ENCODE results near the gene SCAPER. TPM values are rescaled to one million over a fixed set of nuclear protein-coding genes. Genes with fewer than 3 reads are reported as not detected.
A peak's percentile ranks its signal among the peaks of the same experiment; 100 is the strongest.

Gene SCAPER
- total RNA-seq, 6 donors from 2014 or later, result 14.4 to 67.1 (median 27.6) TPM

- no peak for TF ChIP-seq CTCF (IDR thresholded peaks at IDR 0.05)
- TF ChIP-seq POLR2A (IDR thresholded peaks at IDR 0.05), result no peak
- no peak for TF ChIP-seq POLR2AphosphoS5 (IDR thresholded peaks at IDR 0.05)
- TF ChIP-seq EP300 (IDR thresholded peaks at IDR 0.05), result no peak
- H3K27me3 ChIP-seq, result no peaks in the 10 kb centered on the region
- no peaks in the 10 kb centered on the region for H3K9me3 ChIP-seq
- peaks cover 0 to 13% (median 3%) of the 10 kb centered on the region in 4 donors for H3K36me3 ChIP-seq
- H3K27ac ChIP-seq, result no peak overlapping the region
- ATAC-seq (ENCODE audit: low FRiP score in 2 of 2), result no peak
- H3K4me3 ChIP-seq, result no peak overlapping the region
- H3K4me1 ChIP-seq, result peaks cover 0 to 6% (median 0%) of the 10 kb centered on the region in 4 donors
- no peak for DNase-seq
- 69 to 75% methylated on average over 1 of the region's 1 CpG for WGBS, 2 donors
These were observed 503.9 kb downstream of the SCAPER start for GRCh38 chr15:76401285-76401684.

DNA sequence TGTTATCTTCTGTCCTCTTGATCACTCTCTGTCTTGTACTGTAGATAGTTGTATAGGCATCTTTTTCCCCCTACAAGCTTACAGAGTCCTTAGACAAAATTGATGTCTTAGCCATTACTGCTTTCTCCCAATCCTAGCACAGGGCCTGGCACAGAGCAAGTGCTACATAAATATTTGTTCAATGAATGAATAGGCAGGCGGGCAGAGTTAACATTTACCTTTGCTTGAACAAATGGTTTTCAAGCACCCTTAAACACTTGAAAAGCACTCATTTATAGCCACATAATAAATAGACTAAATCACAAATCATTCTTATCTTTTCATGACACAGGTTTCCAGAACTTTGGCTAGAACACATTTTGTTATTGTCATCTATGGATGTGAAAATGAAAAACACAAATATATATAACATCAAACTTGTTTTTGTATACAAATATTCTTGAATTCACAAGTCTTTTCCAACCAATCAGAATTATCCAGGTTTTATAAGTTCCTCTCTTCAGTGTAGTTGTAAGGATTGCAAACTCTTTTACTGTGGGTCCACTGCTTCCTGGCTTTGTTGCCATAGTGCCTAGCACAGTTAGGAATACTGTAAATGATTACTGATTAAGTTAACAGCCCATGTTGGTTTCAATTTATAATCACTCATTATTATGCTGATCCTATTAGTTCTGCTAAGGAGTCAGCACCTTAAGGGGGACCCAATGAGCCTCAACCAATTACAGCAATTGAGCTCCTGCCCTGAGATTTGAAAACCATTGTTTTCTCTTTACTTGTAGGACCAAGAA lies 506.6 kb downstream of the SCAPER start:
- peaks cover 0 to 7% (median 3%) of the 10 kb centered on the region in 4 donors for H3K36me3 ChIP-seq
- no peak overlapping the region for H3K27ac ChIP-seq
- TF ChIP-seq CTCF (IDR thresholded peaks at IDR 0.05) (no peak), POLR2AphosphoS5 (IDR thresholded peaks at IDR 0.05) (no peak), POLR2A (IDR thresholded peaks at IDR 0.05) (no peak), EP300 (IDR thresholded peaks at IDR 0.05) (no peak)
- H3K4me3 ChIP-seq, result no peak overlapping the region
- ATAC-seq (ENCODE audit: low FRiP score in 2 of 2) (peak; percentile 36 to 83), DNase-seq (peak in 1 of 2 donors; percentile 36)
- WGBS, 2 donors, result 57 to 71% methylated on average over 1 of the region's 1 CpG
- no peaks in the 10 kb centered on the region for H3K9me3 ChIP-seq
- peaks cover 0 to 6% (median 0%) of the 10 kb centered on the region in 4 donors for H3K4me1 ChIP-seq
- H3K27me3 ChIP-seq, result no peaks in the 10 kb centered on the region

DNA sequence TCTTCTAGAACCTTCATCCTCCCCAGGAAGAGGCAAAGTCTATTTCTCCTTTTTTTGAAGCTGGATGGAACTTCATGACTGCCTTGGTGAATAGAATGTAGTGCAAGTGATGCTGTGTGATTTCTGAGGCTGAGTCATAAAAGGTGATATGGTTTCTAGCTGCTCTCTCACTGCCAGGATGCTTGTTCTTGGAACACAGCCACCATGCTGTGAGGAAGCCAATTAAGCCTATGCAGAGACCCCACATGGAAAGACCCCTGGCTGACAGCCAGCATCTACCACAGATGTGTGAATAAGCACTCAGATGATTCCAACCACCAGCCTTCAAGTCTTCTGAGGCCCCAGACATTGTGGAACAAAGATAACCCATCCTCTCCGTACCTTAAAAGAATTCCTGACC lies 511.5 kb downstream of the SCAPER start:
- H3K27ac ChIP-seq, result no peak overlapping the region
- 84 to 92% methylated on average over 1 of the region's 1 CpG for WGBS, 2 donors
- TF ChIP-seq EP300 (IDR thresholded peaks at IDR 0.05) (no peak), POLR2AphosphoS5 (IDR thresholded peaks at IDR 0.05) (no peak), POLR2A (IDR thresholded peaks at IDR 0.05) (no peak), CTCF (IDR thresholded peaks at IDR 0.05) (no peak)
- no peak for DNase-seq
- no peak for ATAC-seq (ENCODE audit: low FRiP score in 2 of 2)
- no peaks in the 10 kb centered on the region for H3K36me3 ChIP-seq
- no peak overlapping the region for H3K4me3 ChIP-seq
- no peaks in the 10 kb centered on the region for H3K9me3 ChIP-seq
- no peaks in the 10 kb centered on the region for H3K27me3 ChIP-seq
- peaks cover 0 to under 1% (median 0%) of the 10 kb centered on the region in 4 donors for H3K4me1 ChIP-seq

GRCh38 chr15:76391847-76392246 lies 513.3 kb downstream of the SCAPER start:
- no peak for DNase-seq
- H3K27ac ChIP-seq, result no peak overlapping the region
- H3K9me3 ChIP-seq, result no peaks in the 10 kb centered on the region
- no peaks in the 10 kb centered on the region for H3K36me3 ChIP-seq
- no peaks in the 10 kb centered on the region for H3K27me3 ChIP-seq
- H3K4me3 ChIP-seq, result no peak overlapping the region
- no peak for ATAC-seq (ENCODE audit: low FRiP score in 2 of 2)
- H3K4me1 ChIP-seq, result no peaks in the 10 kb centered on the region
- no peak for TF ChIP-seq POLR2AphosphoS5 (IDR thresholded peaks at IDR 0.05)
- no peak for TF ChIP-seq CTCF (IDR thresholded peaks at IDR 0.05)
- TF ChIP-seq EP300 (IDR thresholded peaks at IDR 0.05), result no peak
- TF ChIP-seq POLR2A (IDR thresholded peaks at IDR 0.05), result no peak

GRCh38 chr15:76391309-76391708 lies 513.8 kb downstream of the SCAPER start:
- ATAC-seq (ENCODE audit: low FRiP score in 2 of 2), result no peak
- no peaks in the 10 kb centered on the region for H3K36me3 ChIP-seq
- WGBS, 2 donors, result 76 to 90% methylated on average over 3 of the region's 3 CpGs
- H3K27me3 ChIP-seq, result no peaks in the 10 kb centered on the region
- H3K27ac ChIP-seq, result no peak overlapping the region
- TF ChIP-seq EP300 (IDR thresholded peaks at IDR 0.05), result no peak
- TF ChIP-seq POLR2A (IDR thresholded peaks at IDR 0.05), result no peak
- no peak for TF ChIP-seq CTCF (IDR thresholded peaks at IDR 0.05)
- no peak for TF ChIP-seq POLR2AphosphoS5 (IDR thresholded peaks at IDR 0.05)
- no peaks in the 10 kb centered on the region for H3K9me3 ChIP-seq
- no peak overlapping the region for H3K4me3 ChIP-seq
- DNase-seq, result no peak
- no peaks in the 10 kb centered on the region for H3K4me1 ChIP-seq

Data from upper lobe of left lung (tissue), 6 donors.